ENCODE data around the gene TMED8.
"Not testable (repeated sequence)": the region's sequence is repeated elsewhere in the genome, so short reads cannot be mapped to it uniquely, and the experiment has no call there.

TMED8 gene

GRCh38 chr14:77338302-77338701 is 38.6 kb downstream of the TMED8 start:
- H3K4me3 ChIP-seq (ENCODE audit: control insufficient read depth, low read depth, low read length), result no peak overlapping the region
- TF ChIP-seq CTCF (IDR thresholded peaks at IDR 0.05; ENCODE audit: control insufficient read depth, insufficient read depth, low read depth, low read length, missing control alignments), result no peak
- no peak for DNase-seq (ENCODE audit: low read depth)

GRCh38 chr14:77337880-77338279 is 39.0 kb downstream of the TMED8 start:
- TF ChIP-seq CTCF (IDR thresholded peaks at IDR 0.05; ENCODE audit: control insufficient read depth, insufficient read depth, low read depth, low read length, missing control alignments), result no peak
- no peak for DNase-seq (ENCODE audit: low read depth)
- H3K4me3 ChIP-seq (ENCODE audit: control insufficient read depth, low read depth, low read length), result no peak overlapping the region

- not testable (repeated sequence) for H3K4me3 ChIP-seq (ENCODE audit: control insufficient read depth, low read depth, low read length); DNase-seq (ENCODE audit: low read depth)
Observed at GRCh38 chr14:77337255-77337654, 39.6 kb downstream of the TMED8 start.

GRCh38 chr14:77335576-77335975 is 41.3 kb downstream of the TMED8 start:
- no peak for DNase-seq (ENCODE audit: low read depth)
- TF ChIP-seq CTCF (IDR thresholded peaks at IDR 0.05; ENCODE audit: control insufficient read depth, insufficient read depth, low read depth, low read length, missing control alignments), result no peak
- H3K4me3 ChIP-seq (ENCODE audit: control insufficient read depth, low read depth, low read length), result no peak overlapping the region

GRCh38 chr14:77329872-77330271 is 47.0 kb downstream of the TMED8 start:
- DNase-seq (ENCODE audit: low read depth), result no peak
- H3K4me3 ChIP-seq (ENCODE audit: control insufficient read depth, low read depth, low read length), result no peak overlapping the region
- no peak for TF ChIP-seq CTCF (IDR thresholded peaks at IDR 0.05; ENCODE audit: control insufficient read depth, insufficient read depth, low read depth, low read length, missing control alignments)

GRCh38 chr14:77327111-77327510 is 49.8 kb downstream of the TMED8 start:
- DNase-seq (ENCODE audit: low read depth), result no peak
- TF ChIP-seq CTCF (IDR thresholded peaks at IDR 0.05; ENCODE audit: control insufficient read depth, insufficient read depth, low read depth, low read length, missing control alignments), result no peak

GRCh38 chr14:77325746-77326094 is 51.2 kb downstream of the TMED8 start:
- TF ChIP-seq CTCF (IDR thresholded peaks at IDR 0.05; ENCODE audit: control insufficient read depth, insufficient read depth, low read depth, low read length, missing control alignments), result no peak
- H3K4me3 ChIP-seq (ENCODE audit: control insufficient read depth, low read depth, low read length), result no peak overlapping the region
- DNase-seq (ENCODE audit: low read depth), result no peak

More at GRCh38 chr14:77327111-77327510, 49.8 kb downstream of the TMED8 start:
- H3K4me3 ChIP-seq (ENCODE audit: control insufficient read depth, low read depth, low read length), result no peak overlapping the region
